ENCODE results near the gene SFMBT1. TPM values are rescaled to one million over a fixed set of nuclear protein-coding genes. Genes with fewer than 3 reads are reported as not detected.

The SFMBT1 gene
- total RNA-seq, 2 donors from 2014 or later, result 7.4 to 13.5 TPM

GRCh38 chr3:52959773-52960172 is 86.1 kb downstream of the SFMBT1 start:
- Histone ChIP-seq H3K9me3 (no peaks in the 10 kb centered on the region), H3K4me3 (no peak overlapping the region), H3K27me3 (replicated peaks; ENCODE audit: insufficient read depth) (no peaks in the 10 kb centered on the region), H3K36me3 (no peaks in the 10 kb centered on the region), H3K4me1 (ENCODE audit: control insufficient read depth in 1 of 2, low read depth in 2 of 2) (no peaks in the 10 kb centered on the region), H3K27ac (no peak overlapping the region)
- DNase-seq (ENCODE audit: low spot score) (no peak), ATAC-seq (ENCODE audit: insufficient number of reproducible peaks, low FRiP score, low read depth) (no peak)
- TF ChIP-seq CTCF (IDR thresholded peaks at IDR 0.05), result no peak

- Histone ChIP-seq H3K27ac (no peak overlapping the region), H3K27me3 (replicated peaks; ENCODE audit: insufficient read depth) (no peaks in the 10 kb centered on the region), H3K9me3 (no peaks in the 10 kb centered on the region), H3K4me1 (ENCODE audit: control insufficient read depth in 1 of 2, low read depth in 2 of 2) (no peaks in the 10 kb centered on the region), H3K4me3 (no peak overlapping the region), H3K36me3 (no peaks in the 10 kb centered on the region)
- no peak for ATAC-seq (ENCODE audit: insufficient number of reproducible peaks, low FRiP score, low read depth)
- TF ChIP-seq CTCF (IDR thresholded peaks at IDR 0.05), result no peak
- DNase-seq (ENCODE audit: low spot score), result no peak
These were observed 106.3 kb downstream of the SFMBT1 start for GRCh38 chr3:52939600-52939999.

GRCh38 chr3:52934630-52935530 is 111.0 kb downstream of the SFMBT1 start:
- no peaks in the 10 kb centered on the region for H3K4me1 ChIP-seq (ENCODE audit: control insufficient read depth in 1 of 2, low read depth in 2 of 2)
- H3K9me3 ChIP-seq, result no peaks in the 10 kb centered on the region
- no peak overlapping the region for H3K4me3 ChIP-seq
- H3K27me3 ChIP-seq (replicated peaks; ENCODE audit: insufficient read depth), result no peaks in the 10 kb centered on the region
- peak; percentile 75 for TF ChIP-seq CTCF (IDR thresholded peaks at IDR 0.05)
- DNase-seq (ENCODE audit: low spot score) (no peak), ATAC-seq (ENCODE audit: insufficient number of reproducible peaks, low FRiP score, low read depth) (no peak)
- peaks cover 4% of the 10 kb centered on the region for H3K36me3 ChIP-seq
- no peak overlapping the region for H3K27ac ChIP-seq

- Histone ChIP-seq H3K27ac (no peak overlapping the region), H3K27me3 (replicated peaks; ENCODE audit: insufficient read depth) (no peaks in the 10 kb centered on the region), H3K4me1 (ENCODE audit: control insufficient read depth in 1 of 2, low read depth in 2 of 2) (no peaks in the 10 kb centered on the region), H3K4me3 (no peak overlapping the region), H3K9me3 (no peaks in the 10 kb centered on the region), H3K36me3 (peaks cover 7% of the 10 kb centered on the region)
- ATAC-seq (ENCODE audit: insufficient number of reproducible peaks, low FRiP score, low read depth) (no peak), DNase-seq (ENCODE audit: low spot score) (no peak)
- TF ChIP-seq CTCF (IDR thresholded peaks at IDR 0.05), result no peak
These were observed 114.0 kb downstream of the SFMBT1 start for GRCh38 chr3:52931889-52932288.

- DNase-seq (ENCODE audit: low spot score), result no peak
- no peak for TF ChIP-seq CTCF (IDR thresholded peaks at IDR 0.05)
- no peak overlapping the region for H3K4me3 ChIP-seq
- H3K4me1 ChIP-seq (ENCODE audit: control insufficient read depth in 1 of 2, low read depth in 2 of 2), result no peaks in the 10 kb centered on the region
- H3K9me3 ChIP-seq, result no peaks in the 10 kb centered on the region
- H3K27ac ChIP-seq, result no peak overlapping the region
- no peaks in the 10 kb centered on the region for H3K27me3 ChIP-seq (replicated peaks; ENCODE audit: insufficient read depth)
- peaks cover 7% of the 10 kb centered on the region for H3K36me3 ChIP-seq
- ATAC-seq (ENCODE audit: insufficient number of reproducible peaks, low FRiP score, low read depth), result no peak
These were observed 114.5 kb downstream of the SFMBT1 start for GRCh38 chr3:52931328-52931727.
